Erythroblast (primary cell): Measurements from ENCODE around the gene CADM4.
A peak's percentile ranks its signal among the peaks of the same experiment; 100 is the strongest.
"Not testable (repeated sequence)": the region's sequence is repeated elsewhere in the genome, so short reads cannot be mapped to it uniquely, and the experiment has no call there.

Experiments used
- DNase-seq, 2 experiments: peaks; one replicate each; lab custom pipeline; 2025; lab: John Stamatoyannopoulos, UW
- GATA1 ChIP-seq: IDR thresholded peaks from 2 replicates; pipeline ENCODE4 v1.6.1; 2011; ENCODE audit warnings: low read depth, mild to moderate bottlenecking, control low read depth, low read length, moderate library complexity
- POLR2A ChIP-seq: IDR thresholded peaks from 2 replicates; pipeline ENCODE4 v1.6.1; 2011; ENCODE audit warnings: mild to moderate bottlenecking, low read length

The CADM4 gene

GRCh38 chr19:43651758-43652545 is 12.3 kb upstream of the CADM4 start:
- no peak for TF ChIP-seq POLR2A
- no peak for TF ChIP-seq GATA1
- peak; percentile 71 to 77 for DNase-seq

DNA sequence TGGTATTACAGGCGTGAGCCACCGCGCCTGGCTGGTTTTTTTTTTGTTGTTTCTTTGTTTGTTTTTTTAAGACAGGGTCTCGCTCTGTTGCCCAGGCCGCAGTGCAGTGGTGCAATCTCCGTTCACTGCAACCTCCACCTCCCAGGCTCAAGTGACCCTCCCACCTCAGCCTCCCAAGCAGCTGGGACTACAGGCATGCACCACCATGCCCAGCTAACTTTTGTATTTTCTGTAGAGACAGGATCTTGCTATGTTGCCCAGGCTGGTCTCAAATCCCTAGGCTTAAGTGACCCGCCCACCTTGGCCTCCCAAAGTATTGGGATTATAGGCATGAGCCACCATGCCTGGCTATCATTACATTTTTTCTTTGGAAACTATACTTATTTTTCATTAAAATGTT is 10.6 kb upstream of the CADM4 start:
- not testable (repeated sequence) for DNase-seq

DNA sequence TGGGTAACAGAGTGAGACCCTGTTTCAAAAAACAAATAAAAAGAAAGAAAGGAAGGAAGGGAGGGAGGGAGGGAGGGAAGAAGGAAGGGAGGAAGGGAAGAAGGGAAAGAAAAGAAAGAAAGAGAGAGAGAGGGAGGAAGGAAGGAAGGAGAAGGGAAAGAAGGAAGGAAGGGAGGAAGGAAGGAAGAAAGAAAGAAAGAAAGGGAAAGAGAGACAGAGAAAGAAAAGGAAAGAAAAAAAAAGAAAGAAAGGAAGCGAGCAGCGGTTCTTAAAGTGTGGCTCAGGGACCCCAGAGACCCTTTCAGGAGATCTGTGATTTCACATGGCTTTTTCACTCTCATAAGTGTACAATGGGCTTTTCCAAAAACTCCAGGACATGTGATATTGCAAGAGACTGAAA is 9.9 kb upstream of the CADM4 start:
- DNase-seq = no peak
- TF ChIP-seq POLR2A = no peak
- no peak for TF ChIP-seq GATA1

GRCh38 chr19:43648633-43649032 is 9.0 kb upstream of the CADM4 start:
- DNase-seq = no peak
- TF ChIP-seq GATA1 = no peak

DNA sequence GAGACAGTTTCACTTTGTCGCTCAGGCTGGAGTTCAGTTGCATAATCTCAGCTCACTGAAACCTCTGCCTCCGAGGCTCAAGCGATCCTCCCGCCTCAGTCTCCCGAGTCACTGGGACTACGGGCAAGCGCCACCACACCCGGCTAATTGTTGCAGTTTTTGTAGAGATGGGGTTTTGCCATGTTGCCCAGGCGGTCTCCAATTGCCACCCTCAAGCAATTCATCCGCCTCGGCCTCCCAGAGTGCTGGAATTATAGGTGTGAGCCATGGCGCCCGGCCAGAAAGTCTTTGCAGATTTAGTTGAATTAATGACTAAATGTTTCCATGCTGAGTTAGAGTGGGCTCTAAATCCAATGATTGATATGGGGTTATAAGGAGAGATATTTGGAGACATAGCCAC is 4.5 kb upstream of the CADM4 start:
- no peak for DNase-seq
- TF ChIP-seq GATA1 = no peak
- no peak for TF ChIP-seq POLR2A

DNA sequence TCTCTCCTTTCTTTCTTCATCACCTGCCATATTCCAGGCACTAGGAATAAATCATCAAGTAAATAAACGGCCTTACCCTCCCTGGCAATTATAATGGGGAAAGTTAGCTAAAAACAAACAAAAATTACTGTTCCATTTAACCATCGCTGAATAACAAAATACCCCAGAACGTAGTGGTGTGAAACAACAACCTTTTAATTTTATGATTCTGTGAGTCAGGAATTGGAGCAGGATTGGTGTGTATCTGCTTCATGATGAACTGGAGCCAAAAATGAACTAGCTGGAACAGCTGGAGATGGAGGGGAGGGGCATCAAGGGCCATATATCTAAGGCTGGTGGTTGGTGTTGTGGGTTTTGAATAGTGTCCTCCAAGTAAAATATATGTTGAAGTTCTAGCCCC is 3.7 kb upstream of the CADM4 start:
- DNase-seq = no peak

DNA sequence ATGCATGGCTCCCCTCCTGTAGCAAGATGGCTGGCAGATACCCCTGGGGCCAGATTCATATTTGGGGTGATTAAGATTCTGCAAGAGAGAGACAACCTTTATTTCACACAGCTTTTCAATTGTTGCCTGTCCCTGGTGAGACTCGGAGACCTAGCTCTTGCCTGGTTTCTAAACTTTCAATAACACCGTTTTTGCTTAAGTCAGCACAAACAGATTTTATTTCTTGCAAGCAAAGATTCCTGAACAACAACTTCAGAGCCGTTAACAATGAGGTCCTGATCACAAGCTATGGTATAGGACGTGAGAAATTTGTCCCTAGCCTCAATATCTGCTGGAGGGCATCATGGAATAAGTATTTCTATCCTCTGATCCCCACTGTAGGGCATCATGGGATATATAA is 2.9 kb upstream of the CADM4 start:
- DNase-seq = no peak
- TF ChIP-seq POLR2A = no peak
- no peak for TF ChIP-seq GATA1

More for the DNA sequence above, 3.7 kb upstream of the CADM4 start:
- TF ChIP-seq POLR2A = no peak
- TF ChIP-seq GATA1 = no peak

DNA sequence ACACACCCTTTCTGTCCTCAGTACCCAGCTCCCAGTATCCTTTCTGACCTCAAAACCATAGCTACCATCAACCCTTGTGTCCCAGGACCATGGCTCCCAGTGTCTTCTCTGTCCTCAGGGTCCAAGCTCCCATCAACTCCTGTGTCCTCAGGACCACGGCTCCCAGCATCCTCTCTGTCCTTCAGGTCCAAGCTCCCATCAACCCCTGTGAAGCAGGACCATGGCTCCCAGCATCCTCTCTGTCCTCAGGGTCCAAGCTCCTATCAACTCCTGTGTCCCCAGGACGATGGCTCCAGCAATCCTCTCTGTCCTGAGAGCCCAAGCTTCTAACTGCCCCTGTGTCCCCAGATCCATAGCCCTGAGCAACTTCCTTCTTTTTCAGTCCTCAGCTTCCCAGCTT is 1.7 kb upstream of the CADM4 start:
- TF ChIP-seq GATA1 (no peak), POLR2A (no peak)
- DNase-seq = no peak

GRCh38 chr19:43640424-43640757 is 741 bp upstream of the CADM4 start:
- no peak for TF ChIP-seq POLR2A

DNA sequence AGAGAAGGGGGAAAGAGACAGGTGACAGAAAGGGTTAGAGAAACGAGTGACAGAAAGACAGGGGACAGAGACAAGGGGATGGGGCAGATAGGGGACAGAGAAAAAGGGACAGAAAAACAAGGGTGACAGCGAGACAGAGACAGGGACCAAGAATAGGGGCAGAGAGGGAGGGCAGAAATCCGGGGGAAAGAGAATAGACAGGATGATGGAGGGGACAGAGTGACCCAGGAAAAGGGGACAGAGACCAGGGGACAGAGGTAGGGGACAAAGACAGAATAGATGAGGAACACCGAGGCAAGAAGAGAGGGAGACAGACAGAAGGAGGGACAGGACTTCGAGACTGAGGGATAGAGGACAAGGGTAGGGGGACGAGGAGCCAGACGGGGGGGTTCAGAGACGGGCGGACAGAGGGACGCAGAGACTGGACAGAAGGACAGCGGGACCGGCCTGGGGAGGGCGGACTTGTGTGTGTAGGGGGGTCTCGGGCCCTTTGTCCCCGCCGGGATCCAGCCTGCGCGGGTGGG is 593 bp downstream of the CADM4 start:
- TF ChIP-seq POLR2A (no peak), GATA1 (no peak)
- DNase-seq = no peak

More at GRCh38 chr19:43640424-43640757, 741 bp upstream of the CADM4 start:
- DNase-seq = no peak

GRCh38 chr19:43638214-43638994 is 1.2 kb downstream of the CADM4 start:
- no peak for DNase-seq
- TF ChIP-seq POLR2A (no peak), GATA1 (no peak)

- DNase-seq = no peak
- TF ChIP-seq GATA1 (no peak), POLR2A (no peak)
Observed at GRCh38 chr19:43636121-43636683, 3.4 kb downstream of the CADM4 start.

- DNase-seq = not testable (repeated sequence)
Observed at GRCh38 chr19:43635561-43635940, 4.1 kb downstream of the CADM4 start.

DNA sequence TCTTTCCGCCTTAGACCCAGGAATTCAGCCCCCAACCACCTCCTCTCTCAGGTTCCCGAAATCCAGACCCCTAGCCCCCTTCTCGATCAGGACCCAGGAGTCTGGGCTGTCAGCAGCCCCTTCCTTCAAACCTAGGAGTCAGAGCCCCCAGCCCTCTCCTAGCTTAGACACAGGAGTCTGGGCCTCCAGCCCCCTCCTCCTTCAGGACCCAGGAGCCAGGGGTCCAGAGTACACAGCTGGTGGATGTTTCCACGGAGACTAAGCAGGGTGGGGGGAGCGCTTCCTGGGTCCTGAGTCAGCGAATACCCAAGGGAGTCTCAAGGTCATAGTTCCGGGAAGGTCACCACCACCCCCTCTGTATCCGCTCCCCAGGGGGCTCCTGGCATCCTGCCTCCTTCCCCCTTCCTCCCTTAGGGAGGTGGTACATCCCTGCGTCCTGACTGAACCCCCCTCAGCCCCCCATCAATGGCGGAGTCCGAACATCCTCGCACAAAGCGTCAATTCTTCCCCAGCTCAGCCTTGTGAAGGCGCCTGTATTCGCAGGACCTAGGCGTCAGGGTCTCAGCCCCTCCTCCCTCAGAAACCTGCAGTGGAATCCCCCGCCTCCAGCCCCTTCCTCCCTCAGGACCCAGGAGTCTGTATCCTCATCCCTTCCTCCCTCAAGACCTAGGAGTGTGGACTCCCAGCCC is 4.6 kb downstream of the CADM4 start:
- TF ChIP-seq GATA1 (no peak), POLR2A (no peak)
- no peak for DNase-seq

- no peak for DNase-seq
- no peak for TF ChIP-seq POLR2A
- TF ChIP-seq GATA1 = no peak
Observed at GRCh38 chr19:43634506-43634871, 5.2 kb downstream of the CADM4 start.
